ENCODE data around the gene NKAIN2. TPM values are rescaled to one million over a fixed set of nuclear protein-coding genes. Genes with fewer than 3 reads are reported as not detected.

The NKAIN2 gene
- total RNA-seq, 1 donor from 2014 or later, result not detected

GRCh38 chr6:124056407-124057334 is 253.0 kb downstream of the NKAIN2 start:
- H3K36me3 ChIP-seq (ENCODE audit: control insufficient read depth, insufficient read depth, low read length), result no peaks in the 10 kb centered on the region
- no peak for DNase-seq (ENCODE audit: low read depth)
- no peak for TF ChIP-seq CTCF (IDR thresholded peaks at IDR 0.05; ENCODE audit: insufficient read depth, low read length, poor library complexity, severe bottlenecking)

GRCh38 chr6:124057461-124057860 is 253.8 kb downstream of the NKAIN2 start:
- TF ChIP-seq CTCF (IDR thresholded peaks at IDR 0.05; ENCODE audit: insufficient read depth, low read length, poor library complexity, severe bottlenecking), result no peak
- H3K27me3 ChIP-seq (ENCODE audit: control insufficient read depth, insufficient read depth, low read length), result no peaks in the 10 kb centered on the region
- no peak for DNase-seq (ENCODE audit: low read depth)

More at GRCh38 chr6:124056407-124057334, 253.0 kb downstream of the NKAIN2 start:
- H3K27me3 ChIP-seq (ENCODE audit: control insufficient read depth, insufficient read depth, low read length), result no peaks in the 10 kb centered on the region
- H3K4me3 ChIP-seq (ENCODE audit: low read depth, low read length), result no peak overlapping the region

GRCh38 chr6:124064317-124065113 is 260.9 kb downstream of the NKAIN2 start:
- Histone ChIP-seq H3K36me3 (ENCODE audit: control insufficient read depth, insufficient read depth, low read length) (no peaks in the 10 kb centered on the region), H3K4me3 (ENCODE audit: low read depth, low read length) (no peak overlapping the region), H3K27me3 (ENCODE audit: control insufficient read depth, insufficient read depth, low read length) (no peaks in the 10 kb centered on the region)
- no peak for DNase-seq (ENCODE audit: low read depth)
- no peak for TF ChIP-seq CTCF (IDR thresholded peaks at IDR 0.05; ENCODE audit: insufficient read depth, low read length, poor library complexity, severe bottlenecking)

More at GRCh38 chr6:124057461-124057860, 253.8 kb downstream of the NKAIN2 start:
- Histone ChIP-seq H3K4me3 (ENCODE audit: low read depth, low read length) (no peak overlapping the region), H3K36me3 (ENCODE audit: control insufficient read depth, insufficient read depth, low read length) (no peaks in the 10 kb centered on the region)

- H3K27me3 ChIP-seq (ENCODE audit: control insufficient read depth, insufficient read depth, low read length), result no peaks in the 10 kb centered on the region
- TF ChIP-seq CTCF (IDR thresholded peaks at IDR 0.05; ENCODE audit: insufficient read depth, low read length, poor library complexity, severe bottlenecking), result no peak
Observed at GRCh38 chr6:124066269-124066668, 262.6 kb downstream of the NKAIN2 start.

GRCh38 chr6:124066946-124067552 is 263.4 kb downstream of the NKAIN2 start:
- Histone ChIP-seq H3K27me3 (ENCODE audit: control insufficient read depth, insufficient read depth, low read length) (no peaks in the 10 kb centered on the region), H3K4me3 (ENCODE audit: low read depth, low read length) (no peak overlapping the region), H3K36me3 (ENCODE audit: control insufficient read depth, insufficient read depth, low read length) (no peaks in the 10 kb centered on the region)
- no peak for TF ChIP-seq CTCF (IDR thresholded peaks at IDR 0.05; ENCODE audit: insufficient read depth, low read length, poor library complexity, severe bottlenecking)
- no peak for DNase-seq (ENCODE audit: low read depth)

More at GRCh38 chr6:124066269-124066668, 262.6 kb downstream of the NKAIN2 start:
- Histone ChIP-seq H3K36me3 (ENCODE audit: control insufficient read depth, insufficient read depth, low read length) (no peaks in the 10 kb centered on the region), H3K4me3 (ENCODE audit: low read depth, low read length) (no peak overlapping the region)
- DNase-seq (ENCODE audit: low read depth), result no peak

All from kidney epithelial cell (primary cell).